Measurements from ENCODE around the gene SUGP2. TPM values are rescaled to one million over a fixed set of nuclear protein-coding genes. Genes with fewer than 3 reads are reported as not detected.

Gene SUGP2
- total RNA-seq, 1 experiment from 2014 or later, result 77.2 TPM

- CTCF ChIA-PET, result no interaction called here
- no peaks in the 10 kb centered on the region for H3K9me3 Mint-ChIP-seq (ENCODE audit: low read depth, unreplicated experiment)
- intact Hi-C loops (cut with micrococcal nuclease; ENCODE audit: unreplicated experiment), result no loop called here
- H3K27ac Mint-ChIP-seq (ENCODE audit: unreplicated experiment), result no peak overlapping the region
- no peak overlapping the region for H3K4me3 Mint-ChIP-seq (ENCODE audit: low read depth, unreplicated experiment)
- no peaks in the 10 kb centered on the region for H3K4me1 Mint-ChIP-seq (ENCODE audit: low read depth, unreplicated experiment)
- no peaks in the 10 kb centered on the region for H3K27me3 Mint-ChIP-seq (ENCODE audit: unreplicated experiment)
- no peak for DNase-seq
- no peak for TF ChIP-seq CTCF (IDR thresholded peaks at IDR 0.05; ENCODE audit: unreplicated experiment)
- BruUV-seq (replicated peaks), result no TSS peak
- H3K36me3 Mint-ChIP-seq (ENCODE audit: insufficient read depth, unreplicated experiment), result peaks cover 35% of the 10 kb centered on the region
Observed at GRCh38 chr19:19059837-19060611, 26.7 kb upstream of the SUGP2 start.

- intact Hi-C loops (cut with micrococcal nuclease; ENCODE audit: unreplicated experiment), result no loop called here
- peaks cover 29% of the 10 kb centered on the region for H3K36me3 Mint-ChIP-seq (ENCODE audit: insufficient read depth, unreplicated experiment)
- H3K4me3 Mint-ChIP-seq (ENCODE audit: low read depth, unreplicated experiment), result no peak overlapping the region
- no peak overlapping the region for H3K27ac Mint-ChIP-seq (ENCODE audit: unreplicated experiment)
- no peak for TF ChIP-seq CTCF (IDR thresholded peaks at IDR 0.05; ENCODE audit: unreplicated experiment)
- no TSS peak for BruUV-seq (replicated peaks)
- H3K4me1 Mint-ChIP-seq (ENCODE audit: low read depth, unreplicated experiment), result no peaks in the 10 kb centered on the region
- CTCF ChIA-PET, result no interaction called here
- no peaks in the 10 kb centered on the region for H3K9me3 Mint-ChIP-seq (ENCODE audit: low read depth, unreplicated experiment)
- H3K27me3 Mint-ChIP-seq (ENCODE audit: unreplicated experiment), result no peaks in the 10 kb centered on the region
- no peak for DNase-seq
Observed at GRCh38 chr19:19059018-19059836, 25.9 kb upstream of the SUGP2 start.

GRCh38 chr19:19057720-19058119 lies 24.4 kb upstream of the SUGP2 start:
- Mint-ChIP-seq H3K4me1 (ENCODE audit: low read depth, unreplicated experiment) (no peaks in the 10 kb centered on the region), H3K9me3 (ENCODE audit: low read depth, unreplicated experiment) (no peaks in the 10 kb centered on the region), H3K27ac (ENCODE audit: unreplicated experiment) (no peak overlapping the region), H3K36me3 (ENCODE audit: insufficient read depth, unreplicated experiment) (peaks cover 15% of the 10 kb centered on the region), H3K4me3 (ENCODE audit: low read depth, unreplicated experiment) (no peak overlapping the region), H3K27me3 (ENCODE audit: unreplicated experiment) (no peaks in the 10 kb centered on the region)
- intact Hi-C loops (cut with micrococcal nuclease; ENCODE audit: unreplicated experiment), result no loop called here
- CTCF ChIA-PET, result interaction anchor here (0.6 to 0.7 kb wide), 3 partner anchors 70 to 636 kb away, joined by 3 to 9 read pairs (median 4); no protein-coding TSS in a partner anchor
- no TSS peak for BruUV-seq (replicated peaks)
- TF ChIP-seq CTCF (IDR thresholded peaks at IDR 0.05; ENCODE audit: unreplicated experiment), result no peak
- DNase-seq, result no peak

- no peaks in the 10 kb centered on the region for H3K9me3 Mint-ChIP-seq (ENCODE audit: low read depth, unreplicated experiment)
- no peaks in the 10 kb centered on the region for H3K4me1 Mint-ChIP-seq (ENCODE audit: low read depth, unreplicated experiment)
- no TSS peak for BruUV-seq (replicated peaks)
- H3K4me3 Mint-ChIP-seq (ENCODE audit: low read depth, unreplicated experiment), result no peak overlapping the region
- intact Hi-C loops (cut with micrococcal nuclease; ENCODE audit: unreplicated experiment), result no loop called here
- peaks cover 11% of the 10 kb centered on the region for H3K36me3 Mint-ChIP-seq (ENCODE audit: insufficient read depth, unreplicated experiment)
- H3K27me3 Mint-ChIP-seq (ENCODE audit: unreplicated experiment), result no peaks in the 10 kb centered on the region
- DNase-seq, result no peak
- TF ChIP-seq CTCF (IDR thresholded peaks at IDR 0.05; ENCODE audit: unreplicated experiment), result no peak
- CTCF ChIA-PET, result interaction anchor here (0.6 to 0.7 kb wide), 3 partner anchors 70 to 636 kb away, joined by 3 to 9 read pairs (median 4); no protein-coding TSS in a partner anchor
- H3K27ac Mint-ChIP-seq (ENCODE audit: unreplicated experiment), result no peak overlapping the region
Observed at GRCh38 chr19:19057317-19057716, 24.0 kb upstream of the SUGP2 start.
